Testis (tissue), 5 donors: Measurements from ENCODE around the gene SPTSSA. TPM values are rescaled to one million over a fixed set of nuclear protein-coding genes. Genes with fewer than 3 reads are reported as not detected.
"Not testable (repeated sequence)": the region's sequence is repeated elsewhere in the genome, so short reads cannot be mapped to it uniquely, and the experiment has no call there.

Source experiments
- DNase-seq: peaks from one replicate; pipeline ENCODE4 v3.0.0-alpha.2; 2019
- H3K27ac ChIP-seq, 2 donors: fragments of 200-600 bp; sonication (generic); one replicate each; pipeline ENCODE4 v1.5.1; 2019
- H3K27me3 ChIP-seq: fragments of 200-600 bp; sonication (generic); one replicate; pipeline ENCODE4 v1.5.1; 2019
- H3K36me3 ChIP-seq: fragments of 200-600 bp; sonication (generic); one replicate; pipeline ENCODE4 v1.5.1; 2017; ENCODE audit warnings: low read depth; ENCODE audit errors: missing control alignments
- H3K4me1 ChIP-seq: fragments of 200-600 bp; sonication (generic); one replicate; pipeline ENCODE4 v1.5.1; 2019
- H3K4me3 ChIP-seq, 2 donors: fragments of 200-600 bp; sonication (generic); one replicate each; pipeline ENCODE4 v1.5.1; 2017 to 2019
- H3K9me3 ChIP-seq: fragments of 200-600 bp; sonication (generic); one replicate; pipeline ENCODE4 v1.5.1; 2017
- CTCF ChIP-seq, 3 experiments: fragments of 450-650 bp in 2 of 3; fragments of 200-600 bp in 1 of 3; sonication (generic) in 1 of 3; IDR thresholded peaks; one replicate each; pipeline ENCODE4 v1.5.1; 2016 to 2019; ENCODE audit warnings: antibody characterized with exemption in 3 of 3, mild to moderate bottlenecking in 2 of 3, moderate library complexity in 1 of 3
- POLR2A ChIP-seq: fragments of 450-650 bp; IDR thresholded peaks from one replicate; pipeline ENCODE4 v1.6.1; 2017; ENCODE audit warnings: antibody characterized with exemption, mild to moderate bottlenecking, moderate library complexity
- WGBS, 2 donors: methylation state at CpG; one replicate each; pipeline ENCODE4 v1.1.5; 2018; 5-methylcytosine and 5-hydroxymethylcytosine counted together
- intact Hi-C: fragments of 100-400 bp; cut with DNase I; formaldehyde crosslinking; loops from one replicate; pipeline ENCODE4 v1.15.1; 2023; ENCODE audit warnings: low total_unique reads
- long read RNA-seq, 2 donors: transcript quantifications; one replicate each; lab custom pipeline, GENCODE V29; 2026
- polyA plus RNA-seq: library from polyadenylated mRNA; stranded (reverse); fragments of 350-450 nt; fragmentation: Illumina TruSeq; extraction: RNeasy Lipid Tissue Mini Kit (QIAGEN cat#74804); gene quantifications from one replicate; pipeline ENCODE4 v1.2.3, GENCODE V29; 2014; ENCODE audit warnings: low read depth, low replicate concordance; ENCODE audit not compliant: insufficient read depth
- total RNA-seq, 2 donors: library from RNA; depleted of rRNA; stranded (reverse); fragments of >200 nt; gene quantifications; one replicate each; pipeline ENCODE4 v1.2.3, GENCODE V29; 2016

The SPTSSA gene
- 10 to 100 TPM in 1 of 2 donors, 1 to 10 TPM in 1; 9.2 to 10.4 TPM for total RNA-seq
- 14.4 TPM for polyA plus RNA-seq
- long read RNA-seq, donor 1, transcript SPTSSA-201 (2 exons, 2,777 nt) = major isoform, 60 of 60 reads
- long read RNA-seq, donor 1, partial matches to known transcripts = 0 of 60 reads
- long read RNA-seq, donor 1, other reads (novel, unspliced or antisense) = 0 of 60 reads
- long read RNA-seq, donor 2, transcript SPTSSA-201 (2 exons, 2,777 nt) = major isoform, 41 of 41 reads
- long read RNA-seq, donor 2, partial matches to known transcripts = 0 of 41 reads
- long read RNA-seq, donor 2, other reads (novel, unspliced or antisense) = 0 of 41 reads

- peak; percentile 93 for DNase-seq
- Histone ChIP-seq H3K9me3 (no peaks in the 10 kb centered on the region), H3K27me3 (no peaks in the 10 kb centered on the region), H3K36me3 (no peaks in the 10 kb centered on the region), H3K4me3 (peak within 1 kb of the TSS; percentile 73 to 79), H3K27ac (peak within 1 kb of the TSS; percentile 33 to 89), H3K4me1 (peaks cover 6% of the 10 kb centered on the region)
- peak; percentile 31 for TF ChIP-seq POLR2A
- no peak for TF ChIP-seq CTCF (IDR thresholded peaks at IDR 0.05)
- intact Hi-C loops = no loop called here
- WGBS, 2 donors = 0 to 2% methylated on average over 20 to 40 of the region's 82 CpGs
These were observed at the start of gene SPTSSA for GRCh38 chr14:34462132-34462893. Gene SPTSSA (minus strand): TSS chr14:34462240. CDS start chr14:34462207, 33 bp downstream.

- H3K36me3 ChIP-seq = no peaks in the 10 kb centered on the region
- H3K9me3 ChIP-seq = no peaks in the 10 kb centered on the region
- H3K4me3 ChIP-seq = no peak overlapping the region
- TF ChIP-seq CTCF (IDR thresholded peaks at IDR 0.05) (no peak), POLR2A (no peak)
- no peak for DNase-seq
- no peaks in the 10 kb centered on the region for H3K27me3 ChIP-seq
- no peak overlapping the region for H3K27ac ChIP-seq
- 91 to 98% methylated on average over 10 to 11 of the region's 11 CpGs for WGBS, 2 donors
- no peaks in the 10 kb centered on the region for H3K4me1 ChIP-seq
- intact Hi-C loops = no loop called here
These were observed 45.8 kb upstream of the SPTSSA start for GRCh38 chr14:34507884-34508283.

- H3K27ac ChIP-seq = no peak overlapping the region
- no peak overlapping the region for H3K4me3 ChIP-seq
- no peaks in the 10 kb centered on the region for H3K27me3 ChIP-seq
- DNase-seq = no peak
- no peaks in the 10 kb centered on the region for H3K9me3 ChIP-seq
- no peak for TF ChIP-seq POLR2A
- TF ChIP-seq CTCF (IDR thresholded peaks at IDR 0.05) = no peak
- H3K36me3 ChIP-seq = no peaks in the 10 kb centered on the region
- no peaks in the 10 kb centered on the region for H3K4me1 ChIP-seq
- intact Hi-C loops = no loop called here
- WGBS, 2 donors = 87 to 95% methylated on average over 9 of the region's 9 CpGs
These were observed 45.4 kb upstream of the SPTSSA start for GRCh38 chr14:34507459-34507858.

- H3K9me3 ChIP-seq, H3K4me1 ChIP-seq, H3K27ac ChIP-seq, DNase-seq, H3K27me3 ChIP-seq, intact Hi-C loops, H3K36me3 ChIP-seq: not testable (repeated sequence)
- 68 to 88% methylated on average over 5 of the region's 5 CpGs for WGBS, 2 donors
- peak overlapping the region in 1 of 2 donors; percentile 6 for H3K4me3 ChIP-seq
These were observed 43.1 kb upstream of the SPTSSA start for GRCh38 chr14:34505124-34505491.

GRCh38 chr14:34504027-34504426 lies 42.0 kb upstream of the SPTSSA start:
- intact Hi-C loops, DNase-seq: not testable (repeated sequence)
- WGBS, 2 donors = 86 to 87% methylated on average over 9 of the region's 9 CpGs

More at GRCh38 chr14:34504027-34504426, 42.0 kb upstream of the SPTSSA start:
- H3K9me3 ChIP-seq, H3K4me1 ChIP-seq, H3K27me3 ChIP-seq, H3K27ac ChIP-seq, H3K4me3 ChIP-seq, H3K36me3 ChIP-seq: not testable (repeated sequence)
